CMK (cell line): ENCODE results near the gene KIF2C.
A peak's percentile ranks its signal among the peaks of the same experiment; 100 is the strongest.
"Not testable (repeated sequence)": the region's sequence is repeated elsewhere in the genome, so short reads cannot be mapped to it uniquely, and the experiment has no call there.

Experiments used
- DNase-seq: peaks from one replicate; pipeline ENCODE4 v3.0.0-alpha.2; 2010; ENCODE audit warnings: low read depth

KIF2C gene

GRCh38 chr1:44719318-44719717 lies 20.3 kb upstream of the KIF2C start:
- no peak for DNase-seq

- no peak for DNase-seq
Measured at GRCh38 chr1:44720281-44720680, 19.4 kb upstream of the KIF2C start.

GRCh38 chr1:44721485-44722361 lies 17.9 kb upstream of the KIF2C start:
- peak; percentile 95 for DNase-seq

GRCh38 chr1:44723064-44723463 lies 16.6 kb upstream of the KIF2C start:
- no peak for DNase-seq

- no peak for DNase-seq
Measured at GRCh38 chr1:44723496-44724295, 15.9 kb upstream of the KIF2C start.

GRCh38 chr1:44724296-44724954 lies 15.2 kb upstream of the KIF2C start:
- DNase-seq: no peak

- no peak for DNase-seq
Measured at GRCh38 chr1:44724955-44725698, 14.5 kb upstream of the KIF2C start.

- peak; percentile 90 for DNase-seq
Measured at GRCh38 chr1:44730741-44731512, 8.7 kb upstream of the KIF2C start, which contains the start of gene RNU5D-1. RNU5D-1 (minus strand) TSS chr1:44731170.

GRCh38 chr1:44733365-44733764 lies 6.3 kb upstream of the KIF2C start:
- DNase-seq: no peak

GRCh38 chr1:44733784-44734183 lies 5.9 kb upstream of the KIF2C start:
- DNase-seq: no peak

- DNase-seq: no peak
Measured at GRCh38 chr1:44735992-44736391, 3.6 kb upstream of the KIF2C start.

- not testable (repeated sequence) for DNase-seq
Measured at GRCh38 chr1:44738953-44739306, 707 bp upstream of the KIF2C start.

- DNase-seq: no peak
Measured at GRCh38 chr1:44740179-44740617, 561 bp downstream of the KIF2C start.

- no peak for DNase-seq
Measured at GRCh38 chr1:44743211-44743610, 3.6 kb downstream of the KIF2C start.

GRCh38 chr1:44747878-44748277 lies 8.2 kb downstream of the KIF2C start:
- DNase-seq: no peak

- DNase-seq: no peak
Measured at GRCh38 chr1:44757420-44757819, 17.8 kb downstream of the KIF2C start.

GRCh38 chr1:44759077-44759476 lies 19.4 kb downstream of the KIF2C start:
- DNase-seq: no peak

- DNase-seq: no peak
Measured at GRCh38 chr1:44760876-44761275, 21.2 kb downstream of the KIF2C start.

GRCh38 chr1:44766421-44766820 lies 26.8 kb downstream of the KIF2C start:
- not testable (repeated sequence) for DNase-seq

- peak; percentile 95 for DNase-seq
Measured at GRCh38 chr1:44775078-44775929, 35.7 kb downstream of the KIF2C start, which contains the start of gene RPS8. RPS8 (plus strand) TSS chr1:44775540; CDS start chr1:44775597, 57 bp downstream.
